Bronchial epithelial cell (primary cell): ENCODE measurements around the gene ENOSF1. TPM values are rescaled to one million over a fixed set of nuclear protein-coding genes. Genes with fewer than 3 reads are reported as not detected.
"Not testable (repeated sequence)": the region's sequence is repeated elsewhere in the genome, so short reads cannot be mapped to it uniquely, and the experiment has no call there.

Experiments
- DNase-seq: peaks from one replicate; pipeline ENCODE4 v3.0.0-alpha.2; 2010; ENCODE audit warnings: low read depth
- FAIRE-seq: peaks from 2 replicates; lab custom pipeline; 2011; peaks lifted over from hg19 to GRCh38; lab: Jason Lieb, UNC
- H3K27me3 ChIP-seq: 2 replicates; pipeline ENCODE4 v1.5.1; 2011; ENCODE audit warnings: low read length; ENCODE audit not compliant: control insufficient read depth, insufficient read depth
- H3K36me3 ChIP-seq: 2 replicates; pipeline ENCODE4 v1.5.1; 2011; ENCODE audit warnings: low read length; ENCODE audit not compliant: control insufficient read depth, insufficient read depth
- H3K4me3 ChIP-seq: 2 replicates; pipeline ENCODE4 v1.5.1; 2011; ENCODE audit warnings: mild to moderate bottlenecking, low read depth, low read length, control low read depth
- total RNA-seq: library from RNA; depleted of rRNA; stranded (reverse); fragments of >200 nt; gene quantifications from 2 replicates; pipeline ENCODE4 v1.2.1, GENCODE V29; 2014
- TF ChIP-seq, protein P1 (sequence below): IDR thresholded peaks from 2 replicates; pipeline ENCODE4 v1.5.1; 2011; ENCODE audit warnings: mild to moderate bottlenecking, moderate library complexity, low read length, control low read depth, inconsistent platforms; ENCODE audit not compliant: insufficient read depth, severe bottlenecking

ENOSF1 gene
- total RNA-seq, 1 donor from 2014 or later: 25.5 TPM

DNA sequence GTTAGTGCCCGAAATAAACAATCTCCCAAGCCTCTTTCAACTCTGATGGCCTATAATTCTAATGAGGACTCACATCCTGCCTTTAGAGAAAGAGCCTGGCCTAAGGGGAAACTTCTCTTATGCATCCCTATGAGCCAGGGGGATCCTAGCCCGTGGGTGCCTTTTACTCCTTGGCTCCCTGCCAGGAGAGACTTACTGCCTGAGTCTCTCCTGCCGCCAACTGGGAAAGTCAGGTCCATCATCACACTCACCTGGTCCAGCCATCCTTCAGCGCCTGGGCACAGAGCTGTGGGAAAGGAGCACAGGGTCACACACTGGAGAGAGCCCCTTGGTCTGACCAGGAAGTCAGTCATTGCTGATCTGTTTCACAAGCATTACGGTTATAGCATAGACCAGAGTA, 24.1 kb downstream of the ENOSF1 start:
- H3K36me3 ChIP-seq: peaks cover 15% of the 10 kb centered on the region
- H3K27me3 ChIP-seq: no peaks in the 10 kb centered on the region
- FAIRE-seq (no peak), DNase-seq (no peak)
- H3K4me3 ChIP-seq: no peak overlapping the region
- TF ChIP-seq, protein P1, sequence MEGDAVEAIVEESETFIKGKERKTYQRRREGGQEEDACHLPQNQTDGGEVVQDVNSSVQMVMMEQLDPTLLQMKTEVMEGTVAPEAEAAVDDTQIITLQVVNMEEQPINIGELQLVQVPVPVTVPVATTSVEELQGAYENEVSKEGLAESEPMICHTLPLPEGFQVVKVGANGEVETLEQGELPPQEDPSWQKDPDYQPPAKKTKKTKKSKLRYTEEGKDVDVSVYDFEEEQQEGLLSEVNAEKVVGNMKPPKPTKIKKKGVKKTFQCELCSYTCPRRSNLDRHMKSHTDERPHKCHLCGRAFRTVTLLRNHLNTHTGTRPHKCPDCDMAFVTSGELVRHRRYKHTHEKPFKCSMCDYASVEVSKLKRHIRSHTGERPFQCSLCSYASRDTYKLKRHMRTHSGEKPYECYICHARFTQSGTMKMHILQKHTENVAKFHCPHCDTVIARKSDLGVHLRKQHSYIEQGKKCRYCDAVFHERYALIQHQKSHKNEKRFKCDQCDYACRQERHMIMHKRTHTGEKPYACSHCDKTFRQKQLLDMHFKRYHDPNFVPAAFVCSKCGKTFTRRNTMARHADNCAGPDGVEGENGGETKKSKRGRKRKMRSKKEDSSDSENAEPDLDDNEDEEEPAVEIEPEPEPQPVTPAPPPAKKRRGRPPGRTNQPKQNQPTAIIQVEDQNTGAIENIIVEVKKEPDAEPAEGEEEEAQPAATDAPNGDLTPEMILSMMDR: no peak

DNA sequence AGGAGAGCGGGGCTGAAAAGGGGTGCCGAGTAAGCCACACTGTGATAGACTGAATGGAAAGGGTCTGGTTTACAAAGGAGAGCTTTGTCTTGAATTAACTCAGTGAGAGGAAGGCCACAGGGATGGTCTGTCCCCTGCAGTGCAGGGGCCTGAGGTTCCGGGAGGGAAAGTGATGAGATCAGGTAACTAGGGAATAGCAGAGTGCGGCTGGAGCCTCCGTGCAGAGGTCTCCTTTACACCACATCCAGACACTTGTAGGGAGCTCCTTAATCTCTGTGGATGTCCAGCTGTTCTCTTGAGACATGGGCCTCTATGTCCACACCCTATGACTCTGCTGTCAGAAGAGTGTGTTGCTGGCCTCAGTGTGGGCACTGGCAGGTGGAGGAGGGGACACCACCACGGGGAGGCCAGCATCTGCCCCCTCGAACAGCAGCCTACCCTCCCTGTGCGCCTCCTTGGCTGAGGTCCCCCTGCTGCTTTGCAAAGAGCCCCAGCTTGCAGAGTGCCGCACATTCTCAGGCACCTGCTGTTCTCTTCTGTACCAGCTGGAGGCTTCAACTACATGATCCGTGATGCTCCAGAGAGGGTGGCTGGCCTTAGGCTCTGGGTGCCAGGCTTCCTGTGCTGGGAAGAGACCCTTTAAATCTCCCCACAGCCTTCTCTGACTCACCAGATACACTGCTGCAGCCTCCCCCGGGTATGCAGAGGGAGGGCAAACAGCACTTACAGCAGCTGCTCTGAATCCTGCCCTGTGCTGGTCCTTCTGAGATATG, 25.9 kb downstream of the ENOSF1 start:
- no peaks in the 10 kb centered on the region for H3K27me3 ChIP-seq
- peaks cover 25% of the 10 kb centered on the region for H3K36me3 ChIP-seq
- TF ChIP-seq, protein P1: no peak
- FAIRE-seq (no peak), DNase-seq (no peak)
- H3K4me3 ChIP-seq: no peak overlapping the region

DNA sequence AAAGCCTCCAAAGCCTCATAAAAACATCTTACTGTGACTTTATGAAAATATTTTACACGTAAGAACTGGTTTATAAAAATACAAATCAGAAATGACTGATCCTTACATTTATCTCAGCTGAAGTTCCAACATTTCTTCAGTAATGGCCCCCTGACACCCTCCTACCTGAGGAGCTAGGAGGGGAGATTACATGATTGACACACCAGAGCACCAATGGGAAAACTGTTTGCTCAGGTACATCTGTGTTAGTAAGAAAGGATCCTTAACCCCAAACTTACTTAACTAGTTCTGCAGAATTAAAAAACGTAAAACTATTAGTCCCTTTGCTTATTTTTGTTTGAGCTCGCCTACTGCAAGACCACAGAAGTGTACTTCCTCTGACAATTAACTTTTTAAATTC, 27.0 kb downstream of the ENOSF1 start:
- no peak for FAIRE-seq
- DNase-seq: peak; percentile 22
- Histone ChIP-seq H3K36me3 (peaks cover 23% of the 10 kb centered on the region), H3K27me3 (no peaks in the 10 kb centered on the region), H3K4me3 (no peak overlapping the region)
- TF ChIP-seq, protein P1: no peak

DNA sequence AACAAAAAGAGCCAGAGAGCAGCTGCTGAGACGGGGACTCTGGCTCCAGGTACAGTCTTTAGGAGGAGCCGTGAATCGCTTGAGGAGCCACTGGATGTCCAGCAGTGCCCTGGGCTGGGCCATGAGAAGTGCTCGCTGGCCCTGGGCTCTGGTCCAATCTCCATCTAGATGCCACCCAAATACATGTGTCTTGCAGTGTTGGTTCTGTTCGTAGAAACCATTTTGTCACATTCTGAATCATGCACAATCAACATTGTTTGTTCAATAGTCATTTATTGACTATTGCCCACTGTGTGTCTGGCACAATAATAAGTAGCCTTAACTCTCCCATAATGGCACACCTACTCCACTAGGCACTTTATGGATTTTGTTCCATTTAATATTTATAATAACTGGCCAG, 28.9 kb downstream of the ENOSF1 start:
- no peak overlapping the region for H3K4me3 ChIP-seq
- FAIRE-seq: no peak
- peaks cover 27% of the 10 kb centered on the region for H3K36me3 ChIP-seq
- DNase-seq: no peak
- TF ChIP-seq, protein P1: no peak
- no peaks in the 10 kb centered on the region for H3K27me3 ChIP-seq

DNA sequence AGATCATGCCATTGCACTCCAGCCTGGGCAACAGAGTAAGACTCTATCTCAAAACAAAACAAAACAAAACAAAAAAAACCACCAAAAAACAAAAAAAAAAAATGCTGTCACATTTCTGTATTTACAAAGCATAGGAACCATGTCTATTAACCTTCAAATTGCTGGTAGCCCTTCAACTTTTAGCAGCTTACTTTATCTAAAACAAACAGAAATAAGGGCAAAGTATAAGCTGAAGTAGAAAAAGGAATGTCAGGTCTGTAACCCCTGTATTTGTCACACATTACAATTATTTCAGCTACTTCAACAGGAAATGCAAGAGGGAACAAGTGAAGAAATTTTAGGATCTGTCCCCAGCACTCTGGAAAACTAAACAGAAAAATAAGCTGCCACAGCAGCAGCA, 29.6 kb downstream of the ENOSF1 start:
- no peak for FAIRE-seq

DNA sequence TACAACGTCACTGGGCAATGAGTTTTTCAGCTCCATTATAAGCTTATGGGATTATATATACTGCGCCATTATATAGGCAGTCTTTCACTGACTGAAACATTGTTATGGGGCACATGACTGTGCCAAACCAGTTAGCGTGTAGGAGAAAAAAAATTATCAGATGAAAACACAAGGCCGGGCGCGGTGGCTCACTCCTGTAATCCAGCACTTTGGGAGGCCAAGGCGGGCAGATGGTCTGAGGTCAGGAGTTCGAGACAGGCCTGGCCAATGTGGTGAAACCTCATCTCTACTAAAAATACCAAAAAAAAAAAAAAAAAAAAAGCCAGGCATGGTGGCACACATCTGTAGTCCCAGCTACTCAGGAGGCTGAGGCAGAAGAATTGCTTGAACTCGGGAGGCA, 30.0 kb downstream of the ENOSF1 start:
- not testable (repeated sequence) for DNase-seq, H3K4me3 ChIP-seq, FAIRE-seq, H3K27me3 ChIP-seq
- H3K36me3 ChIP-seq: peaks cover 27% of the 10 kb centered on the region

More for the DNA sequence above, 29.6 kb downstream of the ENOSF1 start:
- TF ChIP-seq, protein P1: no peak
- H3K36me3 ChIP-seq: peaks cover 27% of the 10 kb centered on the region
- DNase-seq: no peak
- no peak overlapping the region for H3K4me3 ChIP-seq
- H3K27me3 ChIP-seq: no peaks in the 10 kb centered on the region
